MM.1S (cell line): ENCODE data around the gene SIRPG.

Experiments
- DNase-seq: peaks from one replicate; pipeline ENCODE4 v3.0.0-alpha.2; 2015
- H2AFZ ChIP-seq: fragments of 300-600 bp; sonication (generic); 2 replicates; pipeline ENCODE4 v1.6.0; 2016; ENCODE audit warnings: antibody characterized with exemption, low read length
- H3F3A ChIP-seq: fragments of 300-600 bp; sonication (generic); 2 replicates; pipeline ENCODE4 v1.6.1; 2016; ENCODE audit warnings: mild to moderate bottlenecking, antibody characterized with exemption, low read length, moderate library complexity, mixed read lengths; ENCODE audit not compliant: insufficient read depth
- H3K27ac ChIP-seq: fragments of 300-600 bp; sonication (generic); 2 replicates; pipeline ENCODE4 v1.5.1; 2016; ENCODE audit warnings: mild to moderate bottlenecking, low read length
- H3K27me3 ChIP-seq: fragments of 300-600 bp; sonication (generic); replicated peaks from 2 replicates; pipeline ENCODE4 v1.6.0; 2016; ENCODE audit warnings: low read length; ENCODE audit not compliant: insufficient read depth
- H3K36me3 ChIP-seq: fragments of 300-600 bp; sonication (generic); replicated peaks from 2 replicates; pipeline ENCODE4 v1.6.1; 2016; ENCODE audit warnings: mild to moderate bottlenecking, low read length, mixed read lengths; ENCODE audit not compliant: insufficient read depth
- H3K4me1 ChIP-seq: fragments of 300-600 bp; sonication (generic); 2 replicates; pipeline ENCODE4 v1.6.1; 2016; ENCODE audit warnings: low read length, mixed read lengths
- H3K4me2 ChIP-seq: fragments of 300-600 bp; sonication (generic); 2 replicates; pipeline ENCODE4 v1.6.0; 2016; ENCODE audit warnings: low read depth, low read length
- H3K4me3 ChIP-seq: fragments of 300-600 bp; sonication (generic); 2 replicates; pipeline ENCODE4 v1.5.1; 2016; ENCODE audit warnings: low read length, mixed read lengths
- H3K79me2 ChIP-seq: fragments of 300-600 bp; sonication (generic); 2 replicates; pipeline ENCODE4 v1.6.1; 2016; ENCODE audit warnings: mixed run types, low read length, mixed read lengths
- H3K9ac ChIP-seq: fragments of 300-600 bp; sonication (generic); 2 replicates; pipeline ENCODE4 v1.6.1; 2016; ENCODE audit warnings: low read length, mixed read lengths
- H3K9me2 ChIP-seq: fragments of 300-600 bp; sonication (generic); replicated peaks from 2 replicates; pipeline ENCODE4 v1.6.1; 2016; ENCODE audit warnings: mild to moderate bottlenecking, low read length, mixed read lengths; ENCODE audit not compliant: insufficient read depth
- H3K9me3 ChIP-seq: fragments of 300-600 bp; sonication (generic); replicated peaks from 2 replicates; pipeline ENCODE4 v1.6.1; 2016; ENCODE audit warnings: mild to moderate bottlenecking, low read length, mixed read lengths; ENCODE audit not compliant: insufficient read depth
- H4K20me1 ChIP-seq: fragments of 300-600 bp; sonication (generic); 2 replicates; pipeline ENCODE4 v1.6.1; 2016; ENCODE audit warnings: mild to moderate bottlenecking, low read length, moderate library complexity, mixed read lengths; ENCODE audit not compliant: insufficient read depth
- CTCF ChIP-seq: fragments of 300-600 bp; sonication (generic); IDR thresholded peaks from 2 replicates; pipeline ENCODE4 v1.5.1; 2016; ENCODE audit warnings: antibody characterized with exemption, low read length, mixed read lengths
- EZH2 ChIP-seq: fragments of 300-600 bp; sonication (generic); optimal IDR thresholded peaks from 2 replicates; pipeline ENCODE3; 2017; ENCODE audit warnings: low read depth, mild to moderate bottlenecking, antibody characterized with exemption, low read length, mixed read lengths
- EZH2phosphoT487 ChIP-seq: fragments of 300-600 bp; sonication (generic); IDR thresholded peaks from 2 replicates; pipeline ENCODE4 v1.6.1; 2018; ENCODE audit warnings: antibody characterized with exemption, low read length

SIRPG gene

GRCh38 chr20:1623501-1624205 lies 33.9 kb downstream of the SIRPG start:
- Histone ChIP-seq H3K4me2 (no peak overlapping the region), H3K36me3 (no peaks in the 10 kb centered on the region)
- DNase-seq: no peak

GRCh38 chr20:1622450-1622849 lies 35.1 kb downstream of the SIRPG start:
- H3K36me3 ChIP-seq: no peaks in the 10 kb centered on the region
- no peak overlapping the region for H3K4me3 ChIP-seq
- H3K4me2 ChIP-seq: no peak overlapping the region
- no peak overlapping the region for H2AFZ ChIP-seq
- peaks cover 20% of the 10 kb centered on the region for H3K4me1 ChIP-seq
- H3K79me2 ChIP-seq: no peaks in the 10 kb centered on the region
- no peaks in the 10 kb centered on the region for H3K9me2 ChIP-seq
- H3K9ac ChIP-seq: no peak overlapping the region
- DNase-seq: peak; percentile 48
- no peak overlapping the region for H3K27ac ChIP-seq
- no peaks in the 10 kb centered on the region for H3K9me3 ChIP-seq
- H3F3A ChIP-seq: peaks cover 4% of the 10 kb centered on the region; the same call in 1 of the 2 replicates
- TF ChIP-seq EZH2: no peak
- TF ChIP-seq CTCF: no peak
- no peak for TF ChIP-seq EZH2phosphoT487
- H3K27me3 ChIP-seq: no peaks in the 10 kb centered on the region
- no peaks in the 10 kb centered on the region for H4K20me1 ChIP-seq

More at GRCh38 chr20:1623501-1624205, 33.9 kb downstream of the SIRPG start:
- H3K27me3 ChIP-seq: no peaks in the 10 kb centered on the region
- H2AFZ ChIP-seq: no peak overlapping the region
- H4K20me1 ChIP-seq: no peaks in the 10 kb centered on the region
- no peaks in the 10 kb centered on the region for H3K9me3 ChIP-seq
- peaks cover 20% of the 10 kb centered on the region for H3K4me1 ChIP-seq
- H3K27ac ChIP-seq: no peak overlapping the region
- H3K4me3 ChIP-seq: no peak overlapping the region
- TF ChIP-seq CTCF (no peak), EZH2 (no peak), EZH2phosphoT487 (no peak)
- no peaks in the 10 kb centered on the region for H3K9me2 ChIP-seq
- no peaks in the 10 kb centered on the region for H3K79me2 ChIP-seq
- H3F3A ChIP-seq: peaks cover 4% of the 10 kb centered on the region; the same call in 1 of the 2 replicates
- no peak overlapping the region for H3K9ac ChIP-seq

- TF ChIP-seq CTCF (no peak), EZH2phosphoT487 (no peak)
- H3K9ac ChIP-seq: no peak overlapping the region
- no peak overlapping the region for H2AFZ ChIP-seq
- no peaks in the 10 kb centered on the region for H3K9me3 ChIP-seq
- no peaks in the 10 kb centered on the region for H3K9me2 ChIP-seq
- H3F3A ChIP-seq: peaks cover 4% of the 10 kb centered on the region; the same call in 1 of the 2 replicates
- no peaks in the 10 kb centered on the region for H4K20me1 ChIP-seq
- H3K79me2 ChIP-seq: no peaks in the 10 kb centered on the region
- H3K4me3 ChIP-seq: no peak overlapping the region
- H3K27ac ChIP-seq: no peak overlapping the region
- H3K27me3 ChIP-seq: no peaks in the 10 kb centered on the region
- H3K4me2 ChIP-seq: no peak overlapping the region
- no peak for DNase-seq
- H3K36me3 ChIP-seq: no peaks in the 10 kb centered on the region
- H3K4me1 ChIP-seq: peaks cover 20% of the 10 kb centered on the region
Observed at GRCh38 chr20:1621316-1621715, 36.3 kb downstream of the SIRPG start.
